GM18858 (cell line): ENCODE measurements around the gene NR2F6.
"Not testable (repeated sequence)": the region's sequence is repeated elsewhere in the genome, so short reads cannot be mapped to it uniquely, and the experiment has no call there.

Experiments
- ATAC-seq: cut with Tn5 transposase; IDR thresholded peaks from one replicate; pipeline ENCODE4 v1.9.1; 2021; ENCODE audit not compliant: unreplicated experiment

Gene NR2F6

DNA sequence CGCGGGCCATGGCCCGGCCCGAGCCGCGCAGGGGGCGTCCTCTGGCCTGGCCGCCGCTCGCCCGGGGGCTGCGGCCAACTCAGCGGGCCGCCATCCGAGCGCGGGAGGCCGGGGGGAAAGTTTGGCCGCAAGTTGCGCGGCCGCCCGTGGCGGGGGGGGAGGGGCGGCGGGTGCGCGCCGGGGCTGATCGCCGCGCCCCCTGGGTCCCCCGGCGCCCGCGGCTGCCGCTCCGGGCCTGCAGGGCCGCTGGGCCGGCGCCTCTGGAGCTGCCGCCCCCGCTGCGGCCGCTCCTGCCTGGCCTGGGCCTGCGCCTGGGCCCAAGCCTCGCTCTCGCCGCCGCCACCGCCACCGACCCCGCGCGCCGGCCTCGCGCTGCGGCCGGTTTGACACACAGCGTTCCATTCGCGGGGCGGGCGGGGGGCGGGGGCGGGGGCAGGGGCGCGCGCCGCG lies at the start of gene NR2F6:
TSS of gene NR2F6 (minus strand) at position 385 of the 450 bp plus-strand sequence. CDS start 699 bp downstream, outside the sequence.
- ATAC-seq, result no peak

GRCh38 chr19:17294051-17294891 lies 48.6 kb upstream of the NR2F6 start:
- ATAC-seq, result no peak

DNA sequence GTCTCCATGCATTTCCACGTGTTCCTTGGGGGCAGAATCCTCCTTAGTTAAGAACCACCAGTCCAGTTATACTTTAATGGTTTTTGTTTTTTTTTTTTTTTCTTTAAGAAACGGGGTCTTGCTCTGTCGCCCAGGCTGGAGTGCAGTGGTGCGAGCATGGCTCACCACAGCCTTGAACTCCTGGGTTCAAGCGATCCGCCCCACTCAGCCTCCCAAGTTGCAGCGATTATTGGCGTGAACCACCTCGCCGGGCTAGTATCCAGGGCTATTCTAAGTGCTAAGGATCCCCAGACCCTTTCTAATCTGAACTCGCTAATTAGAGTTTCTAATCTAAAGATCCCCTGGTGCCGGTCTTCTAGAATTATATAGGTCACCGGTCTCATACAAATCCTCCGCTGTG lies 47.9 kb upstream of the NR2F6 start:
- no peak for ATAC-seq

DNA sequence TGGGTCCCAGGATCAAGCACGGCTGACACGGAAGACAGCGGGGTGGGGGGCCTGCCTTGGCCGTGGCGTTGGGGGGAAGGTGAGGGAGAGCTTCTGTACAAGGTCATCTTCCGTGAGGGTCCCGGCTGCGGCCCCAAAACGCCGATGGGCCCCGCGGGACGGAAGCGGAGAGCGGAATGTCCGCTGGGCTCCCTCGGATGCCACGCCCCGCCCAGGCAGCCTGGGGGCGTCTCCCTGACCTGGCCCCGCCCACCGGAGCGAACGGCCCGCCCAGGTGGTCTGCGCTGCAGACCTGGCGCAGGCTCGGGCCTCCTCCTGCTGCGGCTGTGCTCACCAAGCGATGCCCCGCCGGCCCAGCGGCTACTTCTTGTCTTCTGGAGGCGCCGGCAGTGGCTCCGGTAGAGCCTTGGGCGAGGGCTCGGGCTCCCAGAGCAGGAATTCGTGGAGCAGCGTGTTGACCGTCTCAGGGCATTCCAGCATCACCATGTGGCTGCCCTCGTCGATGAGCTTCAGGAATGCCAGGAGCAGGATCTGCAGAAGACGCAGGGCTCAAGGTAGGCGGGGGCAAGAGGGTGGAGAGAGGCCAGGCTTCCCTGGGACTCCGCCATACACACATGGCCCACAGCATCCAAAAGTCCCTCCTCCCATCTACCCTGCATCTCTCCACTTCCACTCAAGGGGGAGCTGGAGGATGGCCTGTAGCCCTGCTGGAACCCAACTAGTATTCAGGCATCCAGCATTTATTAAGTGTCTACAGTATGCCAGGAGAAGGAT lies 46.8 kb upstream of the NR2F6 start:
- no peak for ATAC-seq

DNA sequence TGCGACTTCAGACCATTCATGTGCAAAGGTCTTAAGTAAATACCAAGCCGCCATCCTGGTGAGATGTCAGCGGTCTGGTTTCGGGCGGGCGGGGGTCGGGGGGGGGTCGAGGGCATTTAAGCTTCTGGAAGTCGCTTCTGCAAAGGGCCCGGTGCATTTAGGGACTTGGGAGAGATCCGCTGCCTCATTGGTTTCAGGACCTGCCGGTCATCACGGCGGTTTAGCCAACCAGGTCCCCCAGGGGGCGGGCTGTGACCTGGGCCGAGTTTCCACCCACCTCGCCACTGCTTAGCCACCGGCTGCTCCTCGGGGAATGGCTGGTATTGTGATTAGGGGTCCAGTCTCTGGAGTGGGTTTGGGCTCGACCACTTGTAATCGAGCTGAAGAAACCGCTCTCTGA lies 43.8 kb upstream of the NR2F6 start:
- ATAC-seq, result no peak

GRCh38 chr19:17286752-17287151 lies 41.0 kb upstream of the NR2F6 start:
- ATAC-seq, result no peak

GRCh38 chr19:17286263-17286662 lies 40.5 kb upstream of the NR2F6 start:
- no peak for ATAC-seq

- ATAC-seq, result no peak
Measured at GRCh38 chr19:17285415-17286135, 39.9 kb upstream of the NR2F6 start.

DNA sequence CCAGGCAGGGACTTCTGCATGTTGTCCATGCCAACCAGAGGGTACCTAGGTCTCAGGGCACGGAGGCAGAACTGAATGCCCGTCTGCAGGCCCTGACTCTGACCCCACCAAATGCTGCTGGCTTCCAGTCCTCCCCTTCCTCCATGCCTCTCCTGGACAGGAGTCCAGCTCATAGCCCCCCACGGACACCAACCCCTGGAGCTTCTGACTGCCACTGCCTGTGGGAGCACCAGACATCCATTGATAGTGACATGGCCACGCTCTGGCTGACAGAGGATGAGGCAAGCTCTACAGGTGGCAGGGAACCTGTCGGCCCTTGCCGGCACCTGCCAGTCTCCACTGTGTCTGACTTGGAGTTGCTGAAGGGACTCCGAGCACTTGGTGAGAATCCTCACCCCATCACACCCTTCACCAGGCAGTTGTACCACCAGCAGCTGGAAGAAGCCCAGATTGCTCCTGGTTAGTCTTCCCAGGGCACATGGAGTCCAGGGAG lies 37.8 kb upstream of the NR2F6 start:
- no peak for ATAC-seq

DNA sequence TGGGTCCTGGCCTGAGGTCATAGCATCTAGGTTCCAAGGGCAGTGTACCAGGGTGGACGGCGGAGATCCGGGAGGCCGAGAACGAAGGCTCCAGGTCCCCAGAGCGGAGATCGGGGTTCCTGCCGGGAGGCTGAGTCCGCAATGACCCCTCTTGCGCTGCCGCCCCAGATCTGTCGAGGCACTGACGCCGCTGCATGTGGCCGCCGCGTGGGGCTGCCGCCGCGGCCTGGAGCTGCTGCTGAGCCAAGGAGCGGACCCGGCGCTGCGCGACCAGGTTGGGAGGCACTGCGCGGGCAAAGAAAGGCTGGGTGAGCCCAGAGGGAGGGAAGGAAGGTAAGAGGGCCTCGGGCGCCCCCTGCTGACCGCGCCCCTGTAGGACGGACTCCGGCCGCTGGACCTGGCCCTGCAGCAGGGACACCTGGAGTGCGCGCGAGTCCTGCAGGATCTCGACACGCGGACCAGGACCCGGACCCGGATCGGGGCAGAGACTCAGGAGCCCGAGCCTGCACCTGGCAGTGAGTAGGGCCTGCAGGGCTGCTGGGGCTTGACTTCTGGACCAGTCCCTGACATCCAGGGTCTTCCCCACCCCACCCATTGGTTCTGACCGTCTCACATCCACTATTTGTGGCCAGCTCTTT lies 36.9 kb upstream of the NR2F6 start:
- no peak for ATAC-seq

GRCh38 chr19:17281391-17282304 lies 35.9 kb upstream of the NR2F6 start, which contains the start of gene ANKLE1:
ANKLE1 (plus strand) TSS chr19:17281901; CDS start chr19:17281921, 20 bp downstream.
- no peak for ATAC-seq

DNA sequence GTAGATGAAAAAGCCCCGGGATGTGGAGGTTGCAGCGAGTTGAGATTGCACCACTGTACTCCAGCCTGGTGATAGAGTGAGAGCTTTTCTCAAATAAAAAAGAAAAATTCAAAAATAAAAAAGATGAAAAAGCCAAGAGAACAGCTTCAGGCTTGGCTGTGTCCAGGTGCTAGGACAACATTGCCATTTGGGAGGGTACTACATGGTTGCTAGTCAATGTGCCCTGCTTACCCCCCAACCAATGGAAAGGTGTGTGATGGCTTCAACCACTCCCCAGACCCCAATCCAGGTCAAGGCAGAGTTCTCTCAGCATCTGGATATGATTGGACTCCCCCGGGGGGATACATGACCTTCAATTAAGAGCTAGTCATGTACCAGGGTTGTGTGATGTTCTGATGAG lies 33.7 kb upstream of the NR2F6 start:
- no peak for ATAC-seq

GRCh38 chr19:17275441-17276175 lies 29.9 kb upstream of the NR2F6 start:
- no peak for ATAC-seq

DNA sequence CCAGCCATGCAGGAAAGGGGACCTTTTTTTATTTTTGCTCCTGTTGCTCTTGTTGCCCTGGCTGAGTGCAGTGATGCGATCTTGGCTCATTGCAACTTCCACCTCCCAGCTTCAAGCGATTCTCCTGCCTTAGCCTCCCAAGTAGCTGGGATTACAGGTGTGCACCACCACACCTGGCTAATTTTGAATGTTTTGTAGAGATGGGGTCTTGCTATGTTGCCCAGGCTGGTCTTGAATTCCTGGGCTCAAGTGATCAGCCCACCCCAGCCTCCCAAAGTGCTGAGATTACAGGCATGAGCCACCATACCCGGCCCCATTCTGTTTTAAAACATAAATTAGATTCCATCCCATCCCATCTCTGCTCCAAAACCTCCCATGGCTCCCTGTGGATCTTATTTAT lies 29.2 kb upstream of the NR2F6 start:
- ATAC-seq, result not testable (repeated sequence)

DNA sequence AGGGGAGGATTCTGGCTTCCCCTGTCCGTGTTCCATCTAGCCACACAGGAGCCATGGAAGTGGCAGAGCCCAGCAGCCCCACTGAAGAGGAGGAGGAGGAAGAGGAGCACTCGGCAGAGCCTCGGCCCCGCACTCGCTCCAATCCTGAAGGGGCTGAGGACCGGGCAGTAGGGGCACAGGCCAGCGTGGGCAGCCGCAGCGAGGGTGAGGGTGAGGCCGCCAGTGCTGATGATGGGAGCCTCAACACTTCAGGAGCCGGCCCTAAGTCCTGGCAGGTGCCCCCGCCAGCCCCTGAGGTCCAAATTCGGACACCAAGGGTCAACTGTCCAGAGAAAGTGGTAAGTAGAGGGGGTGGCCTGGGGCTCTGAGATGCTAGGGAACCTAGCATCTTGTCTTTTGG lies 23.0 kb upstream of the NR2F6 start:
- no peak for ATAC-seq

DNA sequence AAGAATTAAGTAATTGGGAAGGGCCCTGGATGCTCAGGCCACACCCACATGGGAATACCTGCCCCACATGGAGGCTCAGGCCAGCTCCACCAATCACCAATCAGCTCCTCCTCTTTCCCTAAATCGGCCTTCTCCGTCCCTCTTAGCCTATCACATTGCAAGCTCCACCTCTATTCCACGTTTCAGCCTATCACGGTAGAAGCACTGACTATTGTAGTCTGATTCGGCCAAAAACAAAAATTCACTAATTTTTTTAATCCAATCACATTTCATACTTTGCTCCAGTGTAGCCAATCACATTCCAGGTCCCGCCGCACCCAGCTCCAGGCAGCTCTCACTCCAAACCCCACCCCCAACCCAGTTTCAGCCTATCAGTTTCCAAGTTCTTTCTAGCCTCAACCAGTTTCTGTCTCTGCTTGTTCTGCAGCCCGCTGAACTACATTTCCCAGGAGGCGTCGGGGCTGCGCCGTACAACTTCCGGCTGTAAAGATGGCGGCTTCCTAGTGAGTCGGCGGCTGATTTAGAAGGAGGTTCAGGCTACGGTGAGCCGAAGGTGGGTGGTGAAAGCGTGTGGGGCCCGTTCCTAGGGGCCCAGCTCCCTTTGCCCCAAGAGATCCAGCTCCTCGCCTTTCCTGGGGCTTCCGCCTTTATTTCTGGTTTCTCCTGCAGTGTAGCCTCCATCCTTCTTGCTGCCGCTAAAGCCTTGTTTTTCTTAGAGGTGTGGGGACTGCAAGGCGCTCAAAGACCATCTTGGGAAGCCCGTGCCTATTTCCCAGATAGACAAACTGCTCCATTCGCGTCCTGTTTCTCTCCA lies 21.5 kb upstream of the NR2F6 start, which contains the start of gene BABAM1:
TSS of gene BABAM1 (plus strand) at position 469 of the 814 bp plus-strand sequence. CDS start 1,364 bp downstream, outside the sequence.
- peak; percentile 79 for ATAC-seq

GRCh38 chr19:17266589-17266974 lies 20.9 kb upstream of the NR2F6 start:
- peak; percentile 18 for ATAC-seq

DNA sequence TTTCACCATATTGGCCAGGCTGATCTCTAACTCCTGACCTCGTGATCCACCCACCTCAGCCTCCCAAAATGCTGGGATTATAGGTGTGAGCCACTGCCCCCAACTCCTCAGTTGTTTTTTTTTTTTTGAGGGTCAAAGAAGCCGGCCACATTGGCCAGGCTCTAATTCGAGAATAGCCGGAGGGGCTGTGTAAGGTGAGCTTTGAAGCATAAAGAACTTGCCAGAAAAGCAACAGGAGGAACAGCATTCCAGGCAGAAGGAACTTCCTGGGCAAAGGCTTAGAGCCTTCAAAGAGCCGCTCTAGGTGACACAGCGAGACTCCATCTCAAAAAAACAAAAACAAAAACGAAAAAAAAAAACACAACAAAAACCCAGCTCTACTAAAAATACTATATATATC lies 20.3 kb upstream of the NR2F6 start:
- ATAC-seq, result no peak
